Measurements from ENCODE around the gene NSMCE4A. TPM values are rescaled to one million over a fixed set of nuclear protein-coding genes. Genes with fewer than 3 reads are reported as not detected.
"Not testable (repeated sequence)": the region's sequence is repeated elsewhere in the genome, so short reads cannot be mapped to it uniquely, and the experiment has no call there.

NSMCE4A gene
- 38.8 TPM for total RNA-seq (ENCODE audit: insufficient read depth, low replicate concordance)

- peak; percentile 73 for DNase-seq (ENCODE audit: low spot score)
Measured at GRCh38 chr10:121974535-121975294, at the start of gene NSMCE4A. Gene NSMCE4A (minus strand): TSS chr10:121975217. CDS start chr10:121975165, 52 bp downstream.

DNA sequence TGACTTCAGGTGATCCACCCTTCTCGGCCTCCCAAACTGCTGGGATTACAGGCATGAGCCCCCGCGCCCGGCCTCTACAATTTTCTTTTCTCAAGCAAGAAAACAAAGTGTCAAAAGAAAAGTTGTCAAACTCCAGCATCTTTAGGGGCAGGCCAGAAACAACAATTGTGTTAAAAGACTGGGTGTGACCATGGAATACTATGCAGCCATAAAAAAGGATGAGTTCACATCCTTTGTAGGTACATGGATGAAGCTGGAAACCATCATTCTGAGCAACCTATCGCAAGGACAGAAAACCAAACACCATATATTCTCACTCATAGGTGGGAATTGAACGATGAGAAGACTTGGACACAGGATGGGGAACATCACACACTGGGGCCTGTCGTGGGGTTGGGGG is 48.2 kb upstream of the NSMCE4A start:
- DNase-seq (ENCODE audit: low spot score): not testable (repeated sequence)

GRCh38 chr10:122022276-122022675 is 47.3 kb upstream of the NSMCE4A start:
- DNase-seq (ENCODE audit: low spot score): no peak

- DNase-seq (ENCODE audit: low spot score): no peak
Measured at GRCh38 chr10:122021828-122022227, 46.8 kb upstream of the NSMCE4A start.

DNA sequence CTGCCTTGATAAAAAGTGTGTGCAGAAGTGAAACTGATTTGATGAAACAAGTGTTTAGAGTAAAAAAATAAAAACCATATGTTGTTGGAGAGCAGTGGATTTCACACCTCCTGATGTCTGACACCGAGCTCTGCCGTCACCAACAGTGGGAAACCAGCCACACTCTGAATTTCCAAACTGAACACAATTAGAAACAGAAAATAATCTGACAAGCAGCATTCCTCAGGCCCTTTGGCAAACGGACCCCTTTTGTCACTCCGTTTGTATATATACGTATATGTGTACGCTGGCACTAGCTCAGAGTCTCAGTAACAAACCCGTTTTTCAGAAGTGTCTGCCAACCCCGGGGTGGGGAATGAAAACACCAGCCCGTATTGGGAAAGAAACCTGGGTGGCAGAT is 46.4 kb upstream of the NSMCE4A start:
- no peak for DNase-seq (ENCODE audit: low spot score)

DNA sequence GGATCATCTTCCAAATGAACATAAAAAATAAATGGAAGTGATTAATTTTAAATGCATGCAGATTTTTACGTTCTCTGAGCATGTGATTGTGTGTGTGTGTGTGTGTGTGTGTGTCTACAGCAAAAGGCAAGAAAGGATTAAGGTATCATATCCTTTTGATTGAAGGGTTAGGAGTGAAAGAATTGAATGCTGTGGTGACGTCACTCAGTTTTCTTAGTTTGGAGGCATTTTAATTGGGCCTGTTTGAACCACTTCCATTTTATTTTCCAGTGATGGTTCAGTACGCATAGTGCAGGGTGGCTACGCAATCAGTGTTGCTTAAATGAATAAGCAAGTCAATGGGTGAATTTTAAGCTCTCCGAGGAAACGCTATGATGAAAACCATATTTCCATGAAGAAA is 45.2 kb upstream of the NSMCE4A start:
- no peak for DNase-seq (ENCODE audit: low spot score)

DNA sequence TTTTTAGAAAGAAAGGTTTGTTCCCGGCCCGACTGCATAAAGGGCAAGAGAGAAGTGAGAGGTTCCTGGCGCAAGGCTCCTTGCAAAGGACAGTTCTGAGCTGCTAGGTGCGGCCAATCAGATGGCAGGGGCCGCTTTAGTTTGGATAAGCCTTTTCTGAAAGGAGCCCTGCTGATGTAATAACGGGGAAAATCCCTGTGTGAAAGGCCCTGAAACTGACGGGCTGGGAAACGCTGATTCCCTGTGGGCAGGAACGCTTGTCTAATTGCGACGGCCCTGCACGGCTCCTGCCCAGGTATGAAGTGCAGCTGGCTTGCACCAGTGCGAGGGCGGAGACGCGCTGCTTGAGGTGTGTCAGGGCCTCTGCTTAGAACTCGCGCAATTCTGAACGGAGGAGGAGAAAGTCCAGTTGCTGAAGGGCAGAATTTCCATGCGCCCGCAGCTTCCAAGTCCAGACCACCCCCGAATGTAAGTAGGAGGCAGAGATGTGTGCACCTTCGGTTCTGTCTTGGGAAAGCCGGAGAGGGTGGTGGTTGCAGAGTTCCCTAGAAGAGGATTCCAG is 44.5 kb upstream of the NSMCE4A start:
- DNase-seq (ENCODE audit: low spot score): peak; percentile 9

GRCh38 chr10:122018951-122019413 is 44.0 kb upstream of the NSMCE4A start:
- no peak for DNase-seq (ENCODE audit: low spot score)

- peak; percentile 24 for DNase-seq (ENCODE audit: low spot score)
Measured at GRCh38 chr10:122018491-122018890, 43.5 kb upstream of the NSMCE4A start.

- not testable (repeated sequence) for DNase-seq (ENCODE audit: low spot score)
Measured at GRCh38 chr10:122017926-122018325, 42.9 kb upstream of the NSMCE4A start.

- DNase-seq (ENCODE audit: low spot score): no peak
Measured at GRCh38 chr10:122014652-122015248, 39.7 kb upstream of the NSMCE4A start.

DNA sequence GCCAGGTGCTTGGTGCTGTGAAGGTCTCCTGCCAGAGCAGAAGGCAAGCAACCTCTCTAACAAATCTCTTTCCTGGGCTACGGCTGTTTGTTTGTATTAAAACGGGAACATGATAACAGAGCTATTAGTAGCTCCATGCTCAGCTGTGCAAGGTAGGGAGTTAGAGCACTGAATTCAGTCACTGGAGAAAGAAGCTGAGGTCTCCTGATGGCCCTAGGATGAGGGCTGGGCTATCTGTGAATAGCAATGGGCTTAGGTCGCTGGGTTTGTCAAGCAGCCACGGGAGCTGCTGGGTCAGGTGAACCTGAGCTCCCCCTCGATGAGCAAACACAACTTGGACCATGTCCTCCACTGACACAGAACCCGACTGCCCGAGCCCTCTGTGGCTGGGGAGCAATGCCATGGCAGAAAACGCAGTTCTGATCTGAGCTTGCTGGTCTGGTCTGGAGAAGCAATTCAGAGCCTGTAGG is 38.3 kb upstream of the NSMCE4A start:
- DNase-seq (ENCODE audit: low spot score): no peak

DNA sequence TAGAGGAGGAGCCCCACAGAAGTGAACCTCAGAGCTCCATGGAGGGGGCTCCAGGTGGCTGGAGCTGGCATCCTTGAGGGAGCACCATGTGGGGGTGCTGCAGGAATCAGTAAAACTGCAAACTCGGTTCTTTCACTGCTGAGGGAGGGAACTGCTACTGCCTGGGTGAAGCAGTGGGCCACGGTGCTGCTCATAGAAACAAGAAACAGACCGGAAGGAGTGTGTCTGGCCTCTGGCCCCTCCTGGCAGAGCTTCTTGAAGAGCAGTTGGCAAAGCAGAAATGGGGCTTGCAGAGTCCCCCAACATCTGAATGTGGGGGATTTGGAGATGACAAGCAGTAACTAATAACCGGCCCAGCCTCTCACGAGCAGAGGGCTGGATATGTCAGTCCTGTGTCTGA is 37.7 kb upstream of the NSMCE4A start:
- no peak for DNase-seq (ENCODE audit: low spot score)

DNA sequence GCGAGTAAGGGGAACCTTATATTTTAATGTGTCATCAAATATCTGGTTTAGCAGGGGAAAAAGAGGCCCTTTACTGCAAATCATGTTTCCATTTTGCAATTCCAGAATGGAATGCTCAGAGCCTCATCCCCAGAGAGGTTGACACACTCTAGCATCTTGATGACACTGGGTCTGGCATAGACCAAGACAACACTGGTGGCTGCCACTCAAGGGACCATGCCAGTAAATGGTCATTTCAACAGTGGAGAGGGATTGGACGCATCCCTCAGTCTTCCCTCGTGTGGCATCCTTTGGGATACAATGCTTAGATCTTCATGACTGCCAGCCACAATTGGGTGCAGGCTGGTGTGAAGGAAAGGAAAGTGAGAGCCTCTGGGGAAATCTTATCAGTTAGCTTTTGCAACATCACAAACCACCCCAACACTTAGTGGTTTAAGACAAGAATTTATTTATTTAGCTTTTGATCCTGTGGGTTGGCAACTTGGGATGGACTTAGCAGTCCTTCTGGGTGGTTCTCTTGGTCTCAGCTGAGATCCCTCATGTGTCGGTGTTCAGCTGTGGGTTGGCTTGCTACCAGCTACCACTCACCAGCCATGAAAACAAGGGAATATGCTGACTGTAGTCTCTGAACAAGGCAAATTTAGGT is 35.5 kb upstream of the NSMCE4A start:
- no peak for DNase-seq (ENCODE audit: low spot score)

DNA sequence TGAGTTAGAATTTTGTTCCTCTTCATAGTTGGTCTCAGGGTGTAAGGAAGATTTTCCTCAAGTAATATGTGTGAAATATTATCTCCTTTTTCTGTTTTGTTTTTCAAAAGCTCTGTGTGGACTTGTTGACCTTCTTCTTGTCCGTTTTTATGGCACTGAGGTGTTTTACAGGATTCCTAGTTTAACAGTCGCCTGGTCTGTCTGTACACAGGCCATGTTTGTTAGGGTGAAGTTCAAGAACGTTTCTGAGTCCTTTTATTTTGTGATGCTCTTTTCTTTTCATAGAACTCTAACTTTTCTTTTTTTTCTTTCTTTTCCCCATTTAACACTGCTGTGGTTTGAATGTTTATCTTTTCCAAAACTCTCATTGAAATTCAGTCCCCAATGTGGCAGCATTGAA is 32.4 kb upstream of the NSMCE4A start:
- DNase-seq (ENCODE audit: low spot score): no peak

DNA sequence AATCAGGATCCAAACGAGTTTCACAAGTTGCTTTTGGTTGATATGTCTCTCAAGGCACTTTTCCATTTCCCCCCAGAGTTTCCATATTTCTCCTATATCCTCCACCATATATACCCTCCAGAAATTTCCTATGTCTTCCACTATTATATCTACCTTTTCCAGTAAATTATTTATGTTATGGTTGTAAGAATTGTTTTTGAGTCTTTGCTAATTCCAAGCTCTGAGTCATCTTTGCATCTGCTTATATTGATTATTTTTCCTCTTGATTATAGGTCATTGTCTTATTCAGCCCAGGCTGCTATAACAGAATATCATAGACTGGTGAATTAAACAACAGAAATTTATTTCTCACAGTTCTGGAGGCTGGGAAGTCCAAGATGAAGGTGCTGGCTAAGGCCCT is 26.7 kb upstream of the NSMCE4A start:
- DNase-seq (ENCODE audit: low spot score): no peak

DNA sequence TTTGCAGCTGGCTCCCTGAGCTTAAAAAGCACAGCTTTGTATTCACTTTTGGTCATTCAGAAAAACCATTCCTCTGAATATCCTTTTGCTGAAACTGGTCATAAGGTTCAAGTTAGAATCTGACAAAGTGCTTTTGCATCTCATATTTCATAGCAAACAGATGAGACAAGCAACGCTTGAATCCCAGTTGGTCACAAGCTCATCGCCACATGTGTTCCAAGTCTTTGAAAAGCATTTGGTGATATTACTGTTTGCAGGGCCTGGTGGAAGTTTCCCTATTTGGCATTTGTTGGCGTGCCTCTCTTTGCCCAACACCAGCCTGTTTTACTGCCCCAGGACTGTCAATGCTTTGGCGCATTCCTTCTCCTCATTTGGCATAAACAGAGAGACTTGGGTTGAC is 24.3 kb upstream of the NSMCE4A start:
- no peak for DNase-seq (ENCODE audit: low spot score)

DNA sequence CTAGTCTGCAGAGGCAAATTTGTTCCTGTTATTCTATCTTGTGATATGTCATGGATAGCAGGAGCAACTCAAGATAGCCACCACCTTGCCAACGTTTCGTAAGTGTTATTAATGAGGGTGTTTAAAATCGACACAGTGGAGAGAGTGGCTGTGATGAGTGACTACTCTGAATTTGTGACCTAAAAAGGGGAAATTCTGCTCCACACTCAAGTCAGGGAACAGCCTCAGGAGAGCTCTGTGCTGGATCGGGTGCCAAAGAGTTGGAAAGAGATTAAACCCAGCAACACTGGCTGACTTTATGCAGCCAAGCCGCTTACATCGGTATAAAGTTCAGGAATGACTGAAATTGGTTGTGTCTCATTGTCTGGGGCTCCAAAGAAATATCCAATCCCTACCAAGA is 23.4 kb upstream of the NSMCE4A start:
- no peak for DNase-seq (ENCODE audit: low spot score)

- peak; percentile 44 for DNase-seq (ENCODE audit: low spot score)
Measured at GRCh38 chr10:121994429-121994941, 19.5 kb upstream of the NSMCE4A start.

- DNase-seq (ENCODE audit: low spot score): not testable (repeated sequence)
Measured at GRCh38 chr10:121991727-121992126, 16.7 kb upstream of the NSMCE4A start.

DNA sequence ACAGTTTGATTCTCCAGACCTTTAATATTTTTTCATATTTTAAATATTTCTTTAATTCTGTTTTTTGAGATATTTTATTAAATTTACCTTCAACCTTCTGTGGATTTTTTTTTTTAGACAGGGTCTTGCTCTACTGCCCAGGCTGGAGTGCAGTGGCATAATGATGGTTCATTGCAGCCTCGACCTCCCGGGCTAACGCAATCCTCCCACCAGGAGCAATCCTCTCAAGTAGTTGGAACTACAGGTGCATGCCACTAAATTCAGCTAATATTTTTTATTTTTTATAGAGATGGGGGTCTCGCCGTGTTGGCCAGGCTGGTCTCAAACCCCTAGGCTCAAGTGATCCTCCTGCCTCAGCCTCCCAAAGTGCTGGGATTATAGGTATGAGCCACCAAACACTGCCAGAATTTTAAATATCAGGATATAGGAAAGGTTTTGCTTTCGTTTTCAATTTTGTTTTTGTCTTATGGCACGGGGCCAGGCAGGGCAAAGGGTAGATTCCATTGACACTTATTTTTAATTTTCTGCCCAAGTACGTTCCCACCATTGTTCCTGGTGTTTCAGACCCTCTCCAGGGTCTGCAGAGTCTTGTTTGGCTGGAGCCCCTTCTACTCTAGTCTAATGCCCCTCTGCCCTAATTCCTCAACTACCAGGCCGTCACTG is 15.1 kb upstream of the NSMCE4A start:
- DNase-seq (ENCODE audit: low spot score): no peak

All from umbilical cord (tissue), 2 donors.